Peyer's patch (tissue), 4 donors: ENCODE measurements around the gene PYGB. TPM values are rescaled to one million over a fixed set of nuclear protein-coding genes. Genes with fewer than 3 reads are reported as not detected.

ENCODE experiments used
- DNase-seq, 3 donors: peaks; one replicate each; pipeline ENCODE4 v3.0.0-alpha.2; 2017 to 2019
- H3K27ac ChIP-seq, 4 donors: fragments of 200-600 bp; sonication (generic); one replicate each; pipeline ENCODE4 v1.5.1; 2016 to 2019
- H3K27me3 ChIP-seq, 2 donors: fragments of 200-600 bp; sonication (generic); one replicate each; pipeline ENCODE4 v1.5.1; 2019
- H3K36me3 ChIP-seq, 3 donors: fragments of 200-600 bp; sonication (generic); one replicate each; pipeline ENCODE4 v1.5.1; 2016 to 2019
- H3K4me1 ChIP-seq, 4 donors: fragments of 200-600 bp; sonication (generic); one replicate each; pipeline ENCODE4 v1.5.1; 2016 to 2019
- H3K4me3 ChIP-seq, 4 donors: fragments of 200-600 bp; sonication (generic); 1 replicate in 3 of 4; 2 replicates in 1 of 4; pipeline ENCODE4 v1.5.1; 2016 to 2019; ENCODE audit warnings: mild to moderate bottlenecking in 1 of 4
- H3K9me3 ChIP-seq, 4 donors: fragments of 200-600 bp; sonication (generic); one replicate each; pipeline ENCODE4 v1.5.1; 2016 to 2019; ENCODE audit warnings: mild to moderate bottlenecking in 1 of 4
- POLR2A ChIP-seq, 2 donors: fragments of 450-650 bp; IDR thresholded peaks; one replicate each; pipeline ENCODE4 v1.5.1; 2017; ENCODE audit warnings: antibody characterized with exemption in 2 of 2, mild to moderate bottlenecking in 2 of 2, moderate library complexity in 2 of 2
- total RNA-seq, 4 donors: library from RNA; depleted of rRNA; stranded (reverse); fragments of >200 nt; gene quantifications; one replicate each; pipeline ENCODE4 v1.1.0, GENCODE V29; 2016
- TF ChIP-seq, protein P1 (sequence below), 6 experiments: fragments of 450-650 bp in 4 of 6; fragments of 200-600 bp in 2 of 6; sonication (generic) in 1 of 6; IDR thresholded peaks; one replicate each; pipeline ENCODE4 v1.5.1; 2017 to 2019; ENCODE audit warnings: antibody characterized with exemption in 6 of 6, mild to moderate bottlenecking in 3 of 6, moderate library complexity in 1 of 6

Gene PYGB
- total RNA-seq, 4 donors from 2014 or later = 88.3 to 154 (median 124) TPM

DNA sequence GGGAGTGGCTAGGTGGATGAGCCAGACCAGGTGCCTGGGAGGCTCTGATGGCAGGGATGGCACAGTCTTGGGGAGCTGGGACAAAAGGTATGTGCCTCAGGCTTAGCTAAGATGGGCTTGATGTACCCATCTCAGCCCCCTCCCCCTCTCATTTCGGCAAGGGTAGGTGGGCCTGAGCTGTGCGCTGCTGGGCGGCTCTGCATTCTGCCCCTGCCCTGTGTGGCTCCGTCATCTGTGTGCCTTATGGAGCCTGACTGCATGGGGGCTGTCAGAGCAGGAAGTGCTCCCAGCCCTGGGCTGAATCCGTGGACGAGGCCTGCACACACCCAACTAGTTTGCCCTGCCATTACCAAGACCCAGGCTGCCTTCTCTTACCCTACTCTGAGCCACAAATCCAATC lies 54.7 kb downstream of the PYGB start:
- DNase-seq = no peak
- H3K9me3 ChIP-seq = no peaks in the 10 kb centered on the region
- H3K4me3 ChIP-seq = no peak overlapping the region
- peaks cover 0 to 71% (median 0%) of the 10 kb centered on the region in 3 donors for H3K36me3 ChIP-seq
- no peaks in the 10 kb centered on the region for H3K4me1 ChIP-seq
- no peak for TF ChIP-seq POLR2A (IDR thresholded peaks at IDR 0.05)
- TF ChIP-seq, protein P1, sequence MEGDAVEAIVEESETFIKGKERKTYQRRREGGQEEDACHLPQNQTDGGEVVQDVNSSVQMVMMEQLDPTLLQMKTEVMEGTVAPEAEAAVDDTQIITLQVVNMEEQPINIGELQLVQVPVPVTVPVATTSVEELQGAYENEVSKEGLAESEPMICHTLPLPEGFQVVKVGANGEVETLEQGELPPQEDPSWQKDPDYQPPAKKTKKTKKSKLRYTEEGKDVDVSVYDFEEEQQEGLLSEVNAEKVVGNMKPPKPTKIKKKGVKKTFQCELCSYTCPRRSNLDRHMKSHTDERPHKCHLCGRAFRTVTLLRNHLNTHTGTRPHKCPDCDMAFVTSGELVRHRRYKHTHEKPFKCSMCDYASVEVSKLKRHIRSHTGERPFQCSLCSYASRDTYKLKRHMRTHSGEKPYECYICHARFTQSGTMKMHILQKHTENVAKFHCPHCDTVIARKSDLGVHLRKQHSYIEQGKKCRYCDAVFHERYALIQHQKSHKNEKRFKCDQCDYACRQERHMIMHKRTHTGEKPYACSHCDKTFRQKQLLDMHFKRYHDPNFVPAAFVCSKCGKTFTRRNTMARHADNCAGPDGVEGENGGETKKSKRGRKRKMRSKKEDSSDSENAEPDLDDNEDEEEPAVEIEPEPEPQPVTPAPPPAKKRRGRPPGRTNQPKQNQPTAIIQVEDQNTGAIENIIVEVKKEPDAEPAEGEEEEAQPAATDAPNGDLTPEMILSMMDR (IDR thresholded peaks at IDR 0.05) = no peak
- H3K27me3 ChIP-seq = no peaks in the 10 kb centered on the region
- H3K27ac ChIP-seq = no peak overlapping the region

DNA sequence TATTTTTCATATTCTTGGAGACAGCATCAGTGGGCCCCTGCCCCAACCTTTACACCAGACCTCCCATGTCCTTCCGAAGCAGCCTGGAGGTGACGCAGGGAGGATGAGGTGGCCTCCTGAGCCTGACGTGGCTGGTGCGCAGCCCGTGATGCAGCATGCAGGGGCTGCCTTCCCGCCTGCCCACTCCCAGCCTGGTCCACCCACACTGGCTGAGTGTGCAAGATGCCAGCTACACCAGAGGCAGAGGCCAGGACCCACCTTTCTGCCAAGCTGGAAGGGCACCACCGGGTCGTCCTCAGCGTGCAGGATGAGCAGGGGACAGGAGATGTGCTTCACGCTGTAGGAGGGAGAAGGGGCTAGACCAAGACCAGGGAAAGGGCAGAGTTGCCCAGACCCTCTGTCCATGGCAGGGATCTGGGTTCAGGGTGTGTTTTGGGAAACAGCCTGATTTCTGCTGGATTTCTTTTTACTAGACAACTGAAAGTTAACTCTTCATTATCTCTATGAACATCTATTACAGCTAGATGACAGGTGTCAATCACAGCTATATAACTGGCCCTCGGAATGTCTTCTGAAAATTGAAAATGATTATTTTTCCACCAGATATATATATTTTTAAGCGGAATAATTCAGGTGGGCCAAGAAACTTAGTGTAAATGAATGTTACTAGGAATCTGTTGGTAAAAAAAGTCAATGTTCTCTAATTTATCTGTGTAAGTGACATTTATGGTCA lies 55.6 kb downstream of the PYGB start:
- Histone ChIP-seq H3K4me1 (peaks cover 0 to under 1% (median 0%) of the 10 kb centered on the region in 4 donors), H3K36me3 (peaks cover 0 to 73% (median 0%) of the 10 kb centered on the region in 3 donors), H3K4me3 (no peak overlapping the region), H3K27ac (no peak overlapping the region), H3K9me3 (no peaks in the 10 kb centered on the region), H3K27me3 (no peaks in the 10 kb centered on the region)
- no peak for DNase-seq
- TF ChIP-seq, protein P1 (IDR thresholded peaks at IDR 0.05) = no peak
- TF ChIP-seq POLR2A (IDR thresholded peaks at IDR 0.05) = no peak

DNA sequence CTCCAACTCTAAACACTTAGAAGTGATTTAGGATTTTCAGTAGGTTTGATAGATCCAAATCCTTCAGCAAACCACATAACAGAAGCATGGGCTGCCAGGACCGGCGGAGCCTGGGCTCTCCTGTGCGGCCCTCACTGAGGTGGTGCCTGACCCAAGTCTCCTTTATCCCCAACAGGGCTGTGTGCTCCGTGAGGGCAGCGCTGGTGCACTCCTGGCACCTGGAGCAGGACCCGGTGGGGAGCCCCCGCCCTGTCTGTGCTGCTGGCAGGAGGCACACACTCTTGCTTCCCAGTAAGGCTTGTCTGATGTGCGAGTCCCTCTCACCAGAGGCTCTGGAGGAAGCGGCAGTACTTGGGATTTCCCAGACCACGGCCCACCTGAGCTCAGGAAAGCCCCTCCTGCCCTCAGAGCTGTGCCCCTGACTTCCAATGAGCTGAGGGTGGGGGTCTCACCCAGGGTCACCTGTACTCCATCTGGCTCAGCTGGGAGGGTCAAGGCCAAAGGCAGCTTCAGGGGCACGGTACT lies 56.2 kb downstream of the PYGB start:
- no peaks in the 10 kb centered on the region for H3K27me3 ChIP-seq
- H3K4me1 ChIP-seq = peaks cover 0 to 7% (median under 1%) of the 10 kb centered on the region in 4 donors
- no peak for TF ChIP-seq POLR2A (IDR thresholded peaks at IDR 0.05)
- TF ChIP-seq, protein P1 (IDR thresholded peaks at IDR 0.05) = no peak
- H3K9me3 ChIP-seq = no peaks in the 10 kb centered on the region
- no peak overlapping the region for H3K27ac ChIP-seq
- H3K4me3 ChIP-seq = no peak overlapping the region
- no peak for DNase-seq
- peaks cover 0 to 73% (median 0%) of the 10 kb centered on the region in 3 donors for H3K36me3 ChIP-seq

DNA sequence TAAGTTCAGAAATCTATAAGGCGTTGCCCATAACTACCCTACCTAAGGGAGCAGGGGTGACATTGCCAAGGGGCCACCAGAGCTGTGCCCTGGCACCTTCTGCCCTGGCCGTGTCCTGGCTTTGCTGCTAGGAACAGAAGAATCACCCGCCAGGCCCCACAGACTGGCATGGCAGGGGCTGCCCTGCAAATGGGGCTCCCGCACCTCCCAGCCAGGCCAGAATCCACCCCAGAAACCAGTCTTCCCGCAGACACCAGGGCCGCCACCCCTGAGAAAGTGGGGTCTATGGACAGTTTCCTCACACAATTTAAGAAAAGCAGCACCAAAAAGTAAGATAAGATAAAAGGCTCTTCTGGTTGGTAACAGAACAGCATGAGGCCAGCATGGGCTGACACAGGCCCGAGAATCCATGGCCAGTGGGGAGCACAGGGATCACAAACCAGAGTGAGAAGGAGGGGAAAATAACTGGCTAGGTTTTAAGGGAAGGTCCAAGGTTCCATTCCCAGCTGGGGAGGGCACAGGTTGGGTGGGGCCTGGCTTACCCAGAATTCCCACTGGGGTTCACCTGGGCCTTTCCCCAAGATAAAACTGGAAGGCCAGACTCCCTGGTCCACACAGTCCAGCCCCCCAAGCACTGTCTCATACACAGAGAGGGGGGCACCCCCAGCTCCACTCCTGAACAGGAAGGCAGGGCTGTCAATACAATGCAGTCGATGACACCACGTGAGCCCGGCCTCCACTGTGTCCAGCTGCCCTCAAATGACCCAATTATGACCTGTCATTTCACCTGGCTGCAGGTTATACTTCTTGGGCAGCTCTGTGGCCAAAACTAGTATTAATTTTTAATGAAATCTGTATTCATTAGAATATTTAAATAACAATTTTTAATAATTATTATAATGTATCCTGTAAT lies 59.4 kb downstream of the PYGB start:
- Histone ChIP-seq H3K4me1 (peaks cover 3 to 38% (median 16%) of the 10 kb centered on the region in 4 donors), H3K4me3 (no peak overlapping the region), H3K27ac (no peak overlapping the region), H3K27me3 (no peaks in the 10 kb centered on the region), H3K36me3 (peaks cover 0 to 48% (median 0%) of the 10 kb centered on the region in 3 donors), H3K9me3 (no peaks in the 10 kb centered on the region)
- DNase-seq = no peak
- TF ChIP-seq, protein P1 (IDR thresholded peaks at IDR 0.05) = no peak
- TF ChIP-seq POLR2A (IDR thresholded peaks at IDR 0.05) = no peak

DNA sequence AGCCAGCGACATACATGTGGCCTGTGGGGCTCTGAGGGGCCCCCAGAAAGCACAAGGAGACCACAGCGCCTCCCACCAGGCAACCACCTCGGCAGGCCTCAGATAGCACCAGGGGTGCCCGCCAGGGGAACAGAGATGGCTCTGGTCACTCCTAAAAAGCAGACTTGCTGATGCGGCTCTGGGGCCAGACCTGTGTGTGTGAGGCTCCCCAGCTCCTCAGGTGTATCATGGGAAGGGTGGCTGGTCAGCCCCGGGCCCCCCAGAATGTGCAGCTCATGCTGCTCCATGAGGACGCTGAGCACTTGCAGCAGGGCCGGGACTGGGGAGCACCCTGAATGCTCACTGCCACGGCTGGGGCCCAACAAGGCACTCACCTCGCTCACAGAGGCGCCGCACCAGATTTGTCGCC lies 60.2 kb downstream of the PYGB start:
- H3K27ac ChIP-seq = peak overlapping the region in 1 of 4 donors; percentile 97

More for the DNA sequence above, 60.2 kb downstream of the PYGB start:
- no peak for DNase-seq
- TF ChIP-seq POLR2A (IDR thresholded peaks at IDR 0.05) = no peak
- TF ChIP-seq, protein P1 (IDR thresholded peaks at IDR 0.05) = no peak
- Histone ChIP-seq H3K4me1 (peaks cover 3 to 39% (median 16%) of the 10 kb centered on the region in 4 donors), H3K36me3 (peaks cover 0 to 40% (median 0%) of the 10 kb centered on the region in 3 donors), H3K27me3 (no peaks in the 10 kb centered on the region), H3K4me3 (no peak overlapping the region), H3K9me3 (no peaks in the 10 kb centered on the region)
